Keratinocyte (primary cell): ENCODE data around the gene RNLS.

Source experiments
- CTCF ChIP-seq, 3 experiments: IDR thresholded peaks in 1 of 3; conservative IDR thresholded peaks in 1 of 3; optimal IDR thresholded peaks in 1 of 3; 2 replicates in 2 of 3; 3 replicates in 1 of 3; pipeline versions ENCODE3 to v1.5.1; 2011; ENCODE audit warnings: low read length in 3 of 3, mild to moderate bottlenecking in 3 of 3, moderate library complexity in 2 of 3, control low read depth in 1 of 3, inconsistent platforms in 1 of 3; ENCODE audit not compliant: insufficient read depth in 2 of 3; ENCODE audit errors: extremely low read depth in 1 of 3
- EZH2 ChIP-seq: IDR thresholded peaks from one replicate; pipeline ENCODE4 v1.6.1; 2012; ENCODE audit warnings: inconsistent platforms, mild to moderate bottlenecking, low read length, moderate library complexity

- TF ChIP-seq CTCF (optimal IDR thresholded peaks at IDR 0.05 in 1 of 3, IDR thresholded peaks at IDR 0.05 in 1 of 3, conservative IDR thresholded peaks at IDR 0.05 in 1 of 3; ENCODE audit: extremely low read depth in 1 of 3, insufficient read depth in 2 of 3, low read length in 3 of 3): no peak
- no peak for TF ChIP-seq EZH2
These were observed 337.1 kb downstream of the RNLS start for GRCh38 chr10:88245974-88246511.
